ENCODE data around the gene SORCS2. TPM values are rescaled to one million over a fixed set of nuclear protein-coding genes. Genes with fewer than 3 reads are reported as not detected.
"Not testable (repeated sequence)": the region's sequence is repeated elsewhere in the genome, so short reads cannot be mapped to it uniquely, and the experiment has no call there.

SORCS2 gene
- total RNA-seq, 1 donor from 2014 or later = 1.7 TPM

- DNase-seq (ENCODE audit: low spot score) = no peak
Measured at GRCh38 chr4:7199771-7200441, 7.6 kb downstream of the SORCS2 start.

GRCh38 chr4:7200801-7201200 is 8.5 kb downstream of the SORCS2 start:
- no peak for DNase-seq (ENCODE audit: low spot score)

GRCh38 chr4:7201420-7202305 is 9.3 kb downstream of the SORCS2 start:
- no peak for DNase-seq (ENCODE audit: low spot score)

- no peak for DNase-seq (ENCODE audit: low spot score)
Measured at GRCh38 chr4:7202411-7202810, 10.1 kb downstream of the SORCS2 start.

GRCh38 chr4:7204656-7205387 is 12.5 kb downstream of the SORCS2 start:
- no peak for DNase-seq (ENCODE audit: low spot score)

GRCh38 chr4:7206385-7206784 is 14.0 kb downstream of the SORCS2 start:
- no peak for DNase-seq (ENCODE audit: low spot score)

GRCh38 chr4:7206911-7207567 is 14.7 kb downstream of the SORCS2 start:
- DNase-seq (ENCODE audit: low spot score) = peak; percentile 64

GRCh38 chr4:7207628-7208231 is 15.4 kb downstream of the SORCS2 start:
- no peak for DNase-seq (ENCODE audit: low spot score)

GRCh38 chr4:7208509-7209451 is 16.4 kb downstream of the SORCS2 start:
- no peak for DNase-seq (ENCODE audit: low spot score)

- no peak for DNase-seq (ENCODE audit: low spot score)
Measured at GRCh38 chr4:7209699-7210098, 17.4 kb downstream of the SORCS2 start.

GRCh38 chr4:7210824-7211223 is 18.5 kb downstream of the SORCS2 start:
- DNase-seq (ENCODE audit: low spot score) = no peak

GRCh38 chr4:7212101-7212674 is 19.9 kb downstream of the SORCS2 start:
- DNase-seq (ENCODE audit: low spot score) = no peak

GRCh38 chr4:7212921-7213320 is 20.6 kb downstream of the SORCS2 start:
- no peak for DNase-seq (ENCODE audit: low spot score)

- DNase-seq (ENCODE audit: low spot score) = no peak
Measured at GRCh38 chr4:7213807-7214206, 21.5 kb downstream of the SORCS2 start.

GRCh38 chr4:7214359-7214758 is 22.0 kb downstream of the SORCS2 start:
- no peak for DNase-seq (ENCODE audit: low spot score)

- not testable (repeated sequence) for DNase-seq (ENCODE audit: low spot score)
Measured at GRCh38 chr4:7215187-7215586, 22.8 kb downstream of the SORCS2 start.

- DNase-seq (ENCODE audit: low spot score) = no peak
Measured at GRCh38 chr4:7217039-7217438, 24.7 kb downstream of the SORCS2 start.

- DNase-seq (ENCODE audit: low spot score) = no peak
Measured at GRCh38 chr4:7217474-7218321, 25.4 kb downstream of the SORCS2 start.

- no peak for DNase-seq (ENCODE audit: low spot score)
Measured at GRCh38 chr4:7218686-7219085, 26.3 kb downstream of the SORCS2 start.

All from mucosa of gallbladder (tissue), 1 donor.